Hindlimb muscle (tissue), 1 donor: ENCODE results near the gene GSTA2. TPM values are rescaled to one million over a fixed set of nuclear protein-coding genes. Genes with fewer than 3 reads are reported as not detected.
"Not testable (repeated sequence)": the region's sequence is repeated elsewhere in the genome, so short reads cannot be mapped to it uniquely, and the experiment has no call there.

Experiments
- DNase-seq: peaks from one replicate; pipeline ENCODE4 v3.0.0-alpha.2; 2013
- polyA plus RNA-seq: library from polyadenylated mRNA; unstranded; fragments of 120-200 nt; gene quantifications from one replicate; pipeline ENCODE4 v1.2.1, GENCODE V29; 2013; ENCODE audit not compliant: insufficient read length

Gene GSTA2
- polyA plus RNA-seq, 1 donor = not detected

- no peak for DNase-seq
Measured at GRCh38 chr6:52759085-52759484, 4.2 kb downstream of the GSTA2 start.

GRCh38 chr6:52757651-52758338 lies 5.5 kb downstream of the GSTA2 start:
- not testable (repeated sequence) for DNase-seq

- no peak for DNase-seq
Measured at GRCh38 chr6:52754443-52754842, 8.8 kb downstream of the GSTA2 start.

GRCh38 chr6:52753137-52753536 lies 10.1 kb downstream of the GSTA2 start:
- not testable (repeated sequence) for DNase-seq

- DNase-seq = no peak
Measured at GRCh38 chr6:52752310-52752709, 11.0 kb downstream of the GSTA2 start.

GRCh38 chr6:52749556-52750152 lies 13.6 kb downstream of the GSTA2 start:
- no peak for DNase-seq

GRCh38 chr6:52747301-52747700 lies 16.0 kb downstream of the GSTA2 start:
- DNase-seq = not testable (repeated sequence)

GRCh38 chr6:52746213-52746612 lies 17.1 kb downstream of the GSTA2 start:
- no peak for DNase-seq

GRCh38 chr6:52745764-52746201 lies 17.5 kb downstream of the GSTA2 start:
- DNase-seq = no peak

GRCh38 chr6:52741872-52742271 lies 21.4 kb downstream of the GSTA2 start:
- no peak for DNase-seq

GRCh38 chr6:52739627-52740026 lies 23.6 kb downstream of the GSTA2 start:
- no peak for DNase-seq

- DNase-seq = no peak
Measured at GRCh38 chr6:52739134-52739533, 24.1 kb downstream of the GSTA2 start.

GRCh38 chr6:52736145-52736544 lies 27.1 kb downstream of the GSTA2 start:
- no peak for DNase-seq

- no peak for DNase-seq
Measured at GRCh38 chr6:52735071-52735470, 28.2 kb downstream of the GSTA2 start.

GRCh38 chr6:52734072-52734471 lies 29.2 kb downstream of the GSTA2 start:
- DNase-seq = no peak

GRCh38 chr6:52733172-52733571 lies 30.1 kb downstream of the GSTA2 start:
- DNase-seq = no peak

GRCh38 chr6:52731719-52732118 lies 31.6 kb downstream of the GSTA2 start:
- no peak for DNase-seq

GRCh38 chr6:52729576-52729975 lies 33.7 kb downstream of the GSTA2 start:
- DNase-seq = no peak

GRCh38 chr6:52728394-52728793 lies 34.9 kb downstream of the GSTA2 start:
- no peak for DNase-seq

GRCh38 chr6:52727908-52728307 lies 35.4 kb downstream of the GSTA2 start:
- no peak for DNase-seq

- no peak for DNase-seq
Measured at GRCh38 chr6:52726741-52727535, 36.3 kb downstream of the GSTA2 start.

GRCh38 chr6:52726193-52726542 lies 37.1 kb downstream of the GSTA2 start:
- DNase-seq = no peak

- no peak for DNase-seq
Measured at GRCh38 chr6:52725535-52726192, 37.6 kb downstream of the GSTA2 start.
